Body of pancreas (tissue), 4 donors: ENCODE results near the gene KIF26A.

ENCODE experiments used
- POLR2A ChIP-seq, 3 donors: fragments of 450-650 bp; IDR thresholded peaks; one replicate each; pipeline ENCODE4 v1.6.1; 2016; ENCODE audit warnings: antibody characterized with exemption in 3 of 3, mild to moderate bottlenecking in 2 of 3
- TF ChIP-seq, protein P1 (sequence below), 7 experiments: fragments of 450-650 bp in 4 of 7; fragments of 200-600 bp in 3 of 7; sonication (generic) in 3 of 7; IDR thresholded peaks; one replicate each; pipeline ENCODE4 v1.5.1; 2016 to 2019; ENCODE audit warnings: antibody characterized with exemption in 7 of 7

- TF ChIP-seq POLR2A (IDR thresholded peaks at IDR 0.05), result no peak
- TF ChIP-seq, protein P1, sequence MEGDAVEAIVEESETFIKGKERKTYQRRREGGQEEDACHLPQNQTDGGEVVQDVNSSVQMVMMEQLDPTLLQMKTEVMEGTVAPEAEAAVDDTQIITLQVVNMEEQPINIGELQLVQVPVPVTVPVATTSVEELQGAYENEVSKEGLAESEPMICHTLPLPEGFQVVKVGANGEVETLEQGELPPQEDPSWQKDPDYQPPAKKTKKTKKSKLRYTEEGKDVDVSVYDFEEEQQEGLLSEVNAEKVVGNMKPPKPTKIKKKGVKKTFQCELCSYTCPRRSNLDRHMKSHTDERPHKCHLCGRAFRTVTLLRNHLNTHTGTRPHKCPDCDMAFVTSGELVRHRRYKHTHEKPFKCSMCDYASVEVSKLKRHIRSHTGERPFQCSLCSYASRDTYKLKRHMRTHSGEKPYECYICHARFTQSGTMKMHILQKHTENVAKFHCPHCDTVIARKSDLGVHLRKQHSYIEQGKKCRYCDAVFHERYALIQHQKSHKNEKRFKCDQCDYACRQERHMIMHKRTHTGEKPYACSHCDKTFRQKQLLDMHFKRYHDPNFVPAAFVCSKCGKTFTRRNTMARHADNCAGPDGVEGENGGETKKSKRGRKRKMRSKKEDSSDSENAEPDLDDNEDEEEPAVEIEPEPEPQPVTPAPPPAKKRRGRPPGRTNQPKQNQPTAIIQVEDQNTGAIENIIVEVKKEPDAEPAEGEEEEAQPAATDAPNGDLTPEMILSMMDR (IDR thresholded peaks at IDR 0.05), result no peak
Observed at GRCh38 chr14:104219731-104220214, 81.4 kb downstream of the KIF26A start.
